ENCODE results near the gene FAM25G. TPM values are rescaled to one million over a fixed set of nuclear protein-coding genes. Genes with fewer than 3 reads are reported as not detected.
A peak's percentile ranks its signal among the peaks of the same experiment; 100 is the strongest.
"Not testable (repeated sequence)": the region's sequence is repeated elsewhere in the genome, so short reads cannot be mapped to it uniquely, and the experiment has no call there.

The FAM25G gene
- total and polyA plus RNA-seq, 2 of the 13 experiments (the other 11 are each of a cell fraction or from before 2014, with no cell fraction given): not detected

- H3K27me3 ChIP-seq (ENCODE audit: control insufficient read depth in 1 of 2, insufficient read depth in 2 of 2, low read length in 2 of 2); DNase-seq (ENCODE audit: low spot score); H3K4me2 ChIP-seq (ENCODE audit: low read depth, low read length); H3K4me3 ChIP-seq (replicated peaks in 1 of 3; ENCODE audit: insufficient read depth in 1 of 3, low read depth in 2 of 3, low read length in 3 of 3); H3K27ac ChIP-seq (ENCODE audit: extremely low read length, insufficient read depth, low read length); H3K79me2 ChIP-seq (ENCODE audit: insufficient read depth, low read length); BruUV-seq (replicated peaks); POLR2A ChIA-PET; FAIRE-seq; H4K20me1 ChIP-seq (ENCODE audit: insufficient read depth, low read length); in situ Hi-C loops (cut with HindIII; ENCODE audit: extremely low pct_ligation_motif_present, low pct_unique_long_range_greater_than_20kb); H3K36me3 ChIP-seq (replicated peaks in 1 of 2; ENCODE audit: control insufficient read depth in 1 of 2, insufficient read depth in 2 of 2, low read length in 2 of 2); H3K4me1 ChIP-seq (ENCODE audit: insufficient read depth, low read length); CTCF ChIA-PET (ENCODE audit: low intra/inter-chr PET ratio, low total read pairs); intact Hi-C loops (cut with micrococcal nuclease; ENCODE audit: unreplicated experiment); H3K9ac ChIP-seq (ENCODE audit: insufficient read depth, low read depth, low read length); H2AFZ ChIP-seq (ENCODE audit: low read length); H3K9me3 ChIP-seq (ENCODE audit: low read length): not testable (repeated sequence)
- peak; percentile 58 for ATAC-seq
- whole genome bisulfite sequencing (ENCODE audit: low lambda C conversion rate): no CpG with 5 or more reads among the region's 3 CpGs
Observed at GRCh38 chr10:47480133-47480532, 11.4 kb downstream of the FAM25G start.

DNA sequence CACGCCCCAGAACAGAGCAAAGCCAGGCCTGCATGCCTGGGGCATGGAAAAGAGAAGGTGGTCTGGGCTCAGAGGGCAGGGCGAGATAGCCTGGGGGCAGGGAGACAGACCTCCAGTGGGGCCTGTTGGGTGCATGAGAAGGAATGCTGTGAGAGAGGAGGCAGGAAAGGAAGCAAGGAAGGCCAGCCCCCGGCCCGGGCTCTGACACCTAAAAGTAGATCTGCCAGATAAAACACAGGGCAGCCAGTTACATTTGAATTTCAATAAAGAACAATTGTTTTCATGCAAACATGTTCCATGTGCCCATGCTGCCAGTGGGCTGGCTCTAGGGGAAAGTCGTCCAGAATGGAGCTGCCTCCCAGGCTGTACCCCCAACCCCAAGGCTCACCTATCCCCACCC is 13.4 kb downstream of the FAM25G start:
- intact Hi-C loops (cut with micrococcal nuclease; ENCODE audit: unreplicated experiment); H3K4me2 ChIP-seq (ENCODE audit: low read depth, low read length): not testable (repeated sequence)

DNA sequence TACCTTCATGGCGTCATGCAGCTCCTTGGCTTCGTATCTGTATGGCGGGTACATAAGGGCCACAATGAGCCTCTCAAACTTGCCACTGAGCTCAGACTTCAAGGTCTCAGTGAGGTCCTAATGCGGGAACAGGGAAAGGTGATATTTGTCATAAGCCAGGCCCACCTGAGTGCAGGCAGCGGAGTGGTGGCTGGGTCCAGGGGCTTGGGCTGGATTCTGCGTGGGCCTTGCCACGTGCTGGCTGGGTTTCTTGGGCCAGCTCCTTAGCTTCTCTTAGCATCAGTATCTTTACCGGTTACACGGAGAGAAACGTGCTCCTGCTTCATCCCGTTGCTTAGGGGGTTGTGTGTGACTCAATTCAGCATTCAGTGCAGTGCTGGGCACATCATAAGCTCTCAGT is 14.4 kb downstream of the FAM25G start:
- WGBS (ENCODE audit: low lambda C conversion rate): 51% methylated on average over 4 of the region's 11 CpGs
- BruUV-seq (replicated peaks); H3K27ac ChIP-seq (ENCODE audit: extremely low read length, insufficient read depth, low read length); CTCF ChIA-PET (ENCODE audit: low intra/inter-chr PET ratio, low total read pairs); H3K79me2 ChIP-seq (ENCODE audit: insufficient read depth, low read length); FAIRE-seq; POLR2A ChIA-PET; in situ Hi-C loops (cut with HindIII; ENCODE audit: extremely low pct_ligation_motif_present, low pct_unique_long_range_greater_than_20kb); H3K36me3 ChIP-seq (replicated peaks in 1 of 2; ENCODE audit: control insufficient read depth in 1 of 2, insufficient read depth in 2 of 2, low read length in 2 of 2); H3K9ac ChIP-seq (ENCODE audit: insufficient read depth, low read depth, low read length); intact Hi-C loops (cut with micrococcal nuclease; ENCODE audit: unreplicated experiment); H3K27me3 ChIP-seq (ENCODE audit: control insufficient read depth in 1 of 2, insufficient read depth in 2 of 2, low read length in 2 of 2); H3K4me1 ChIP-seq (ENCODE audit: insufficient read depth, low read length); H4K20me1 ChIP-seq (ENCODE audit: insufficient read depth, low read length); DNase-seq (ENCODE audit: low spot score); H2AFZ ChIP-seq (ENCODE audit: low read length); H3K4me3 ChIP-seq (replicated peaks in 1 of 3; ENCODE audit: insufficient read depth in 1 of 3, low read depth in 2 of 3, low read length in 3 of 3); ATAC-seq; H3K4me2 ChIP-seq (ENCODE audit: low read depth, low read length); H3K9me3 ChIP-seq (ENCODE audit: low read length): not testable (repeated sequence)

More for the DNA sequence above, 13.4 kb downstream of the FAM25G start:
- H3K36me3 ChIP-seq (replicated peaks in 1 of 2; ENCODE audit: control insufficient read depth in 1 of 2, insufficient read depth in 2 of 2, low read length in 2 of 2); in situ Hi-C loops (cut with HindIII; ENCODE audit: extremely low pct_ligation_motif_present, low pct_unique_long_range_greater_than_20kb); H3K79me2 ChIP-seq (ENCODE audit: insufficient read depth, low read length); H2AFZ ChIP-seq (ENCODE audit: low read length); H4K20me1 ChIP-seq (ENCODE audit: insufficient read depth, low read length); CTCF ChIA-PET (ENCODE audit: low intra/inter-chr PET ratio, low total read pairs); H3K27ac ChIP-seq (ENCODE audit: extremely low read length, insufficient read depth, low read length); H3K4me1 ChIP-seq (ENCODE audit: insufficient read depth, low read length); BruUV-seq (replicated peaks); H3K4me3 ChIP-seq (replicated peaks in 1 of 3; ENCODE audit: insufficient read depth in 1 of 3, low read depth in 2 of 3, low read length in 3 of 3); H3K9me3 ChIP-seq (ENCODE audit: low read length); FAIRE-seq; POLR2A ChIA-PET; ATAC-seq; H3K27me3 ChIP-seq (ENCODE audit: control insufficient read depth in 1 of 2, insufficient read depth in 2 of 2, low read length in 2 of 2); H3K9ac ChIP-seq (ENCODE audit: insufficient read depth, low read depth, low read length); DNase-seq (ENCODE audit: low spot score): not testable (repeated sequence)
- 17% methylated on average over 3 of the region's 5 CpGs for WGBS (ENCODE audit: low lambda C conversion rate)

GRCh38 chr10:47475101-47475500 is 16.4 kb downstream of the FAM25G start:
- H3K79me2 ChIP-seq (ENCODE audit: insufficient read depth, low read length); FAIRE-seq; H3K4me3 ChIP-seq (replicated peaks in 1 of 3; ENCODE audit: insufficient read depth in 1 of 3, low read depth in 2 of 3, low read length in 3 of 3); H4K20me1 ChIP-seq (ENCODE audit: insufficient read depth, low read length); H3K4me1 ChIP-seq (ENCODE audit: insufficient read depth, low read length); intact Hi-C loops (cut with micrococcal nuclease; ENCODE audit: unreplicated experiment); H3K27ac ChIP-seq (ENCODE audit: extremely low read length, insufficient read depth, low read length); DNase-seq (ENCODE audit: low spot score); CTCF ChIA-PET (ENCODE audit: low intra/inter-chr PET ratio, low total read pairs); BruUV-seq (replicated peaks); H2AFZ ChIP-seq (ENCODE audit: low read length); ATAC-seq; H3K9me3 ChIP-seq (ENCODE audit: low read length); H3K4me2 ChIP-seq (ENCODE audit: low read depth, low read length); POLR2A ChIA-PET; H3K36me3 ChIP-seq (replicated peaks in 1 of 2; ENCODE audit: control insufficient read depth in 1 of 2, insufficient read depth in 2 of 2, low read length in 2 of 2); in situ Hi-C loops (cut with HindIII; ENCODE audit: extremely low pct_ligation_motif_present, low pct_unique_long_range_greater_than_20kb); H3K27me3 ChIP-seq (ENCODE audit: control insufficient read depth in 1 of 2, insufficient read depth in 2 of 2, low read length in 2 of 2); H3K9ac ChIP-seq (ENCODE audit: insufficient read depth, low read depth, low read length): not testable (repeated sequence)
- WGBS (ENCODE audit: low lambda C conversion rate): 75% methylated on average over 2 of the region's 5 CpGs

Measured in HepG2 (cell line).